ENCODE results near the gene HMGXB3. TPM values are rescaled to one million over a fixed set of nuclear protein-coding genes. Genes with fewer than 3 reads are reported as not detected.
A peak's percentile ranks its signal among the peaks of the same experiment; 100 is the strongest.

Gene HMGXB3
- total RNA-seq, 1 experiment from 2014 or later = 38.0 TPM

- CTCF ChIA-PET = interaction anchor here (0.6 kb wide), 1 partner anchor 179 kb away, joined by 3 read pairs; no protein-coding TSS in a partner anchor
- Histone ChIP-seq H4K20me1 (ENCODE audit: insufficient read depth) (peaks cover 4% of the 10 kb centered on the region; the same call in 1 of the 2 replicates), H3K27me3 (ENCODE audit: insufficient read depth, low read depth) (no peaks in the 10 kb centered on the region), H2AFZ (no peak overlapping the region), H3K79me2 (ENCODE audit: low read depth) (no peaks in the 10 kb centered on the region), H3F3A (ENCODE audit: insufficient read depth, low read depth) (no peaks in the 10 kb centered on the region), H3K36me3 (ENCODE audit: low read depth) (peaks cover 65% of the 10 kb centered on the region), H3K4me3 (no peak overlapping the region), H3K9me2 (ENCODE audit: insufficient read depth) (no peaks in the 10 kb centered on the region), H3K4me1 (replicated peaks; ENCODE audit: insufficient read depth) (no peaks in the 10 kb centered on the region), H3K9me3 (ENCODE audit: insufficient read depth, low read depth) (no peaks in the 10 kb centered on the region), H3K27ac (no peak overlapping the region), H3K4me2 (no peak overlapping the region)
- TF ChIP-seq CTCF (conservative IDR thresholded peaks at IDR 0.05) (no peak), EZH2 (IDR thresholded peaks at IDR 0.05; ENCODE audit: low read depth) (no peak)
- POLR2A ChIA-PET (ENCODE audit: unreplicated experiment) = interaction anchor here (0.5 kb wide), 1 partner anchor 692 kb away, joined by 7 read pairs; no protein-coding TSS in a partner anchor
- no TSS peak for BruUV-seq (replicated peaks)
- intact Hi-C loops (cut with micrococcal nuclease; ENCODE audit: unreplicated experiment) = no loop called here
- DNase-seq = peak in 1 of 2 experiments; percentile 46
Observed at GRCh38 chr5:150036513-150036912, 36.0 kb downstream of the HMGXB3 start.

DNA sequence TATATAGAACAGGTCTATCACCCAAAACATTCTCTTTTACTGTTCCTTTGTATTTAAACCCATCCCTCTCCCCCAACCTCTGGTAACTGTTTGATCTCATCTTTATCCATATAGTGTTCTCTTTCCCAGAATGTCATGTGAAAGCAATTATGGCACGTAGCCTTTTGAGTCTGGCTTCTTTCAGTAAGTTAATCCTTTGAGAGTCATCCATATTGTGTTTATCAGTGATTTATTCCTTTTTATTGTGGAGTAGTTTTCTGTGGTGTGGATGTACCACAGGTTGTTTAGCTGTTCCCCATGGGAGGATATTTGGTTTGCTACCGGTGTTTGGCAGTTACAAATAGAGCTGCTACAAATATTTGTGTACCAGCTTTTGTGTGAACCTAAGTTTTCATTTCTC, 38.0 kb downstream of the HMGXB3 start:
- no peaks in the 10 kb centered on the region for H3K9me2 ChIP-seq (ENCODE audit: insufficient read depth)
- H3K36me3 ChIP-seq (ENCODE audit: low read depth) = peaks cover 54% of the 10 kb centered on the region
- H3K4me2 ChIP-seq = no peak overlapping the region
- intact Hi-C loops (cut with micrococcal nuclease; ENCODE audit: unreplicated experiment) = no loop called here
- H3K4me1 ChIP-seq (replicated peaks; ENCODE audit: insufficient read depth) = no peaks in the 10 kb centered on the region
- no peak for TF ChIP-seq EZH2 (IDR thresholded peaks at IDR 0.05; ENCODE audit: low read depth)
- no peak for TF ChIP-seq CTCF (conservative IDR thresholded peaks at IDR 0.05)
- H3K9me3 ChIP-seq (ENCODE audit: insufficient read depth, low read depth) = no peaks in the 10 kb centered on the region
- BruUV-seq (replicated peaks) = no TSS peak
- H3K27me3 ChIP-seq (ENCODE audit: insufficient read depth, low read depth) = no peaks in the 10 kb centered on the region
- no peak overlapping the region for H2AFZ ChIP-seq
- ChIA-PET CTCF (no interaction called here), POLR2A (ENCODE audit: unreplicated experiment) (no interaction called here)
- peaks cover 4% of the 10 kb centered on the region; the same call in 1 of the 2 replicates for H4K20me1 ChIP-seq (ENCODE audit: insufficient read depth)
- no peak overlapping the region for H3K27ac ChIP-seq
- no peak overlapping the region for H3K4me3 ChIP-seq
- no peak for DNase-seq
- no peaks in the 10 kb centered on the region for H3K79me2 ChIP-seq (ENCODE audit: low read depth)
- H3F3A ChIP-seq (ENCODE audit: insufficient read depth, low read depth) = no peaks in the 10 kb centered on the region

DNA sequence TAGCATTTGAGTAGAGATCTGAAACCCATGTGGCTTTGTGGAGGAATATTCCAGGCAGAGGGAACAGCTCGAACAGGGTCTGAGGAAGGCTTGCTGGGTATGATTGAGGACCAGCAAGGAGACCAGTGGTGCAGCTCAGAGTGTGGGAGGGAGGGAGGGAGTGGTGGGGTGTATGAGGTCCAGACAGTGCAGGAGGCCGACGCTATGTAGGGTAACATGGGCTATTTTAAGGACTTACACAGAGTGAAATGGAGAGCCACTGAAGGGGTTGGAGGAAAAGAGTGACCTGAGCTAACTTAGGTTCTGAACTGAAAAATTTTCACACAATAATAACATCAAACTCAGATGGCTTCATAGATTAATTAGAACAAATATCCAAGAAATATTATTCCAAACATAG, 41.9 kb downstream of the HMGXB3 start:
- CTCF ChIA-PET = no interaction called here

More for the DNA sequence above, 41.9 kb downstream of the HMGXB3 start:
- no peak for DNase-seq
- no peak overlapping the region for H3K4me2 ChIP-seq
- H3K27ac ChIP-seq = no peak overlapping the region
- H3K9me3 ChIP-seq (ENCODE audit: insufficient read depth, low read depth) = no peaks in the 10 kb centered on the region
- no peaks in the 10 kb centered on the region for H3K4me1 ChIP-seq (replicated peaks; ENCODE audit: insufficient read depth)
- H3K36me3 ChIP-seq (ENCODE audit: low read depth) = peaks cover 53% of the 10 kb centered on the region
- no peak overlapping the region for H3K4me3 ChIP-seq
- H4K20me1 ChIP-seq (ENCODE audit: insufficient read depth) = peaks cover 4% of the 10 kb centered on the region; the same call in 1 of the 2 replicates
- TF ChIP-seq EZH2 (IDR thresholded peaks at IDR 0.05; ENCODE audit: low read depth) (no peak), CTCF (conservative IDR thresholded peaks at IDR 0.05) (no peak)
- no peaks in the 10 kb centered on the region for H3K27me3 ChIP-seq (ENCODE audit: insufficient read depth, low read depth)
- no peaks in the 10 kb centered on the region for H3F3A ChIP-seq (ENCODE audit: insufficient read depth, low read depth)
- intact Hi-C loops (cut with micrococcal nuclease; ENCODE audit: unreplicated experiment) = loop anchor here (10.0 kb wide), 1 partner anchor 172 kb away; no protein-coding TSS in a partner anchor
- POLR2A ChIA-PET (ENCODE audit: unreplicated experiment) = no interaction called here
- H2AFZ ChIP-seq = no peak overlapping the region
- BruUV-seq (replicated peaks) = no TSS peak
- H3K9me2 ChIP-seq (ENCODE audit: insufficient read depth) = no peaks in the 10 kb centered on the region
- no peaks in the 10 kb centered on the region for H3K79me2 ChIP-seq (ENCODE audit: low read depth)

Measured in PC-9 (cell line).